Neural progenitor cell (in vitro differentiated cells): Measurements from ENCODE around the gene SUGCT. TPM values are rescaled to one million over a fixed set of nuclear protein-coding genes. Genes with fewer than 3 reads are reported as not detected.

Experiments used
- DNase-seq: peaks from one replicate; pipeline ENCODE4 v3.0.0-alpha.2; 2016; ENCODE audit warnings: low spot score
- H2AFZ ChIP-seq: fragments of 200-600 bp; sonication (generic); replicated peaks from 2 replicates; pipeline ENCODE4 v1.6.1; 2016; ENCODE audit warnings: antibody characterized with exemption
- H3F3A ChIP-seq: fragments of 200-600 bp; sonication (generic); 2 replicates; pipeline ENCODE4 v1.6.1; 2016; ENCODE audit warnings: antibody characterized with exemption, low read depth
- H3K27ac ChIP-seq: fragments of 200-600 bp; sonication (generic); 2 replicates; pipeline ENCODE4 v1.5.1; 2016; ENCODE audit warnings: mild to moderate bottlenecking
- H3K27me3 ChIP-seq: fragments of 200-600 bp; sonication (generic); 2 replicates; pipeline ENCODE4 v1.6.1; 2016; ENCODE audit warnings: mild to moderate bottlenecking, moderate library complexity
- H3K36me3 ChIP-seq: fragments of 200-600 bp; sonication (generic); 2 replicates; pipeline ENCODE4 v1.5.1; 2016
- H3K4me1 ChIP-seq: fragments of 200-600 bp; sonication (generic); 2 replicates; pipeline ENCODE4 v1.6.1; 2016; ENCODE audit warnings: mixed run types
- H3K4me2 ChIP-seq: fragments of 200-600 bp; sonication (generic); 2 replicates; pipeline ENCODE4 v1.6.1; 2016
- H3K4me3 ChIP-seq: fragments of 200-600 bp; sonication (generic); 2 replicates; pipeline ENCODE4 v1.5.1; 2016
- H3K79me2 ChIP-seq: fragments of 200-600 bp; sonication (generic); 2 replicates; pipeline ENCODE4 v1.6.1; 2016; ENCODE audit warnings: low read depth
- H3K9ac ChIP-seq: fragments of 200-600 bp; sonication (generic); 2 replicates; pipeline ENCODE4 v1.6.1; 2016
- H3K9me3 ChIP-seq: fragments of 200-600 bp; sonication (generic); 2 replicates; pipeline ENCODE4 v1.5.1; 2016; ENCODE audit warnings: low read depth
- H4K20me1 ChIP-seq: fragments of 200-600 bp; sonication (generic); 2 replicates; pipeline ENCODE4 v1.6.1; 2016; ENCODE audit warnings: low read depth
- H3K27ac Mint-ChIP-seq: 3 replicates; pipeline ENCODE4 v1.8.0; 2021; ENCODE audit warnings: mixed read lengths
- H3K27me3 Mint-ChIP-seq: 2 replicates; pipeline ENCODE4 v1.8.0; 2022; ENCODE audit warnings: low read depth, mild to moderate bottlenecking, inconsistent platforms, moderate library complexity, mixed read lengths; ENCODE audit not compliant: insufficient read depth
- H3K36me3 Mint-ChIP-seq: 3 replicates; pipeline ENCODE4 v1.8.0; 2021; ENCODE audit warnings: mixed read lengths
- H3K4me1 Mint-ChIP-seq: 3 replicates; pipeline ENCODE4 v1.8.0; 2021; ENCODE audit warnings: mixed read lengths
- H3K4me3 Mint-ChIP-seq: 3 replicates; pipeline ENCODE4 v1.8.0; 2021; ENCODE audit warnings: mild to moderate bottlenecking, moderate library complexity, mixed read lengths
- H3K9me3 Mint-ChIP-seq: 3 replicates; pipeline ENCODE4 v1.8.0; 2020; ENCODE audit warnings: mixed read lengths
- CTCF ChIP-seq: fragments of 200-600 bp; sonication (generic); IDR thresholded peaks from 2 replicates; pipeline ENCODE4 v1.5.1; 2017; ENCODE audit warnings: antibody characterized with exemption, mild to moderate bottlenecking
- EZH2 ChIP-seq: fragments of 200-600 bp; sonication (generic); IDR thresholded peaks from 2 replicates; pipeline ENCODE4 v1.6.1; 2017; ENCODE audit warnings: antibody characterized with exemption, mild to moderate bottlenecking, moderate library complexity
- EZH2phosphoT487 ChIP-seq: fragments of 200-600 bp; sonication (generic); IDR thresholded peaks from 2 replicates; pipeline ENCODE4 v1.6.1; 2017; ENCODE audit warnings: antibody characterized with exemption
- total RNA-seq: library from RNA; depleted of rRNA; stranded (reverse); fragments of >200 nt; gene quantifications from 2 replicates; pipeline ENCODE4 v1.2.3, GENCODE V29; 2015; ENCODE audit warnings: low replicate concordance

Gene SUGCT
- total RNA-seq, 1 donor from 2014 or later: 10.1 TPM

DNA sequence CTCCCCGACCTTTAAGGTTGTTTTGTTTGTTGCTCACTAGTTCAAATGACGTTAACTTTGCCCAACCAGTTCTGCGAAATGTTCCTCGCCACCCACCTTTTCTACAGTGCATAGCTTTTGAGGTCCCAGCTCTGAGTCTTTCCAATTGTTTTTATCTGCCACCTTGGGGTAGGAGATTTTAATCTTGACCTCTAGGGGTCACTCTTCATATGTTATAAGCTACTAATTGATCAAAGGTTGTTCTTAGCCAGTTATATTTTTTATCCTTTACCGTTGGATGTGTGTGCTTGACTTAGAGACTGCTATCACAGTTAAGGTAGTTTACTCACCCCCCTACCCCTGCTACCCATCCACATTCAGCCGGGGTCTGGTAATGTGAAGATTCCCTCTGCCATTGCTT, 372.4 kb downstream of the SUGCT start:
- H3K27me3 ChIP-seq: no peaks in the 10 kb centered on the region
- no peaks in the 10 kb centered on the region for H3K27me3 Mint-ChIP-seq
- no peaks in the 10 kb centered on the region for H4K20me1 ChIP-seq
- H3K36me3 ChIP-seq: peaks cover 7% of the 10 kb centered on the region
- no peak overlapping the region for H3K4me3 Mint-ChIP-seq
- peaks cover 10% of the 10 kb centered on the region for H3K9me3 ChIP-seq
- H2AFZ ChIP-seq: no peak overlapping the region
- TF ChIP-seq EZH2 (no peak), CTCF (peak; percentile 38), EZH2phosphoT487 (no peak)
- no peak overlapping the region for H3K4me2 ChIP-seq
- no peak for DNase-seq
- no peak overlapping the region for H3K9ac ChIP-seq
- peaks cover 16% of the 10 kb centered on the region for H3K9me3 Mint-ChIP-seq
- no peaks in the 10 kb centered on the region for H3K79me2 ChIP-seq
- peaks cover 11% of the 10 kb centered on the region for H3K4me1 Mint-ChIP-seq
- H3K4me3 ChIP-seq: no peak overlapping the region
- peaks cover 22% of the 10 kb centered on the region for H3K4me1 ChIP-seq
- peaks cover 11% of the 10 kb centered on the region for H3F3A ChIP-seq
- no peak overlapping the region for H3K27ac ChIP-seq
- no peaks in the 10 kb centered on the region for H3K36me3 Mint-ChIP-seq
- no peak overlapping the region for H3K27ac Mint-ChIP-seq

DNA sequence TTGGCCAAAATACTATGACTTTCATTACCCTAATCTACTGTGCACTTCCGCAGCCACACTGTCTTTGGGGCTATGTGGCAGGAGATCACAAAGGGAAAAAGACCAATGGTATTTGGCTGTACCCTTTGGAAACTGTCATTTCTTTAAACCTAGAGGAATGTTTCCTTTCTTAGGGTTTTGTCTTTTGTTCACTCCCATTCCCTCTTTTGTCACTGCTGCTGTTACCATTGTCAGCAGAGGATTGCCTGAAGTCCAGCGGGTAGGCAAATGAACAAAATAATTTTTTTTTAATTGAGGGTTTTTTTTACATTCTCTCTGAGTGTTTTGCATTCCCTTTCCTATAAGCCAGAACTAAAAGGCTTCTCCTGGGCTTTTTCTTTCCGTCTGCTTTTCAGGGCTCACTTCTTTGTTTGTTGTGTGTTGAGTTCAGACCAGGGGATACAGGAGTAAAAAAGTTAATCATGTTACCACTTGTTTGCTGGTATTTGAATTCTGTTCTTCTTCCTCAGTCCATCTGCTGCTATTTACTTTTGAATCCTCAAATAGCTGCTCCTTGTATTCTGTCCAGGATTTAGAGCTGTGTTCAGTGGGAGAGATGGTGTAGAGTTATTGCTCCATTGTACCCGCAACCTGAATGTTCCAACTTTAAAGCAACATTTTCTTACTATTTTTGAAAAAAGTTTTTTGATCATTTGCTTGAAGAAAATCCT, 374.6 kb downstream of the SUGCT start:
- H3K4me1 ChIP-seq: peaks cover 22% of the 10 kb centered on the region
- peaks cover 10% of the 10 kb centered on the region for H3K9me3 ChIP-seq
- Mint-ChIP-seq H3K27ac (peak overlapping the region; percentile 50), H3K36me3 (no peaks in the 10 kb centered on the region), H3K9me3 (peaks cover 16% of the 10 kb centered on the region), H3K4me1 (peaks cover 11% of the 10 kb centered on the region), H3K4me3 (no peak overlapping the region), H3K27me3 (no peaks in the 10 kb centered on the region)
- peak overlapping the region; percentile 11 for H3K4me3 ChIP-seq
- peak overlapping the region; percentile 70 for H3K4me2 ChIP-seq
- H3K9ac ChIP-seq: no peak overlapping the region
- H3K27me3 ChIP-seq: no peaks in the 10 kb centered on the region
- peak overlapping the region; percentile 92 for H3K27ac ChIP-seq
- peaks cover 7% of the 10 kb centered on the region for H3K36me3 ChIP-seq
- TF ChIP-seq CTCF (no peak), EZH2phosphoT487 (no peak), EZH2 (no peak)
- peak overlapping the region; percentile 44 for H2AFZ ChIP-seq
- H3F3A ChIP-seq: peaks cover 11% of the 10 kb centered on the region
- H4K20me1 ChIP-seq: no peaks in the 10 kb centered on the region
- DNase-seq: peak; percentile 74
- no peaks in the 10 kb centered on the region for H3K79me2 ChIP-seq

GRCh38 chr7:40516376-40516775, 381.6 kb downstream of the SUGCT start:
- Histone ChIP-seq H3K4me3 (no peak overlapping the region), H3K4me1 (no peaks in the 10 kb centered on the region), H3K27me3 (no peaks in the 10 kb centered on the region), H3K4me2 (no peak overlapping the region), H3K9me3 (no peaks in the 10 kb centered on the region), H3K27ac (no peak overlapping the region), H4K20me1 (no peaks in the 10 kb centered on the region), H3F3A (no peaks in the 10 kb centered on the region), H3K36me3 (no peaks in the 10 kb centered on the region), H2AFZ (no peak overlapping the region), H3K79me2 (no peaks in the 10 kb centered on the region), H3K9ac (no peak overlapping the region)
- TF ChIP-seq EZH2phosphoT487 (no peak), EZH2 (no peak), CTCF (no peak)
- H3K4me3 Mint-ChIP-seq: no peak overlapping the region
- H3K27ac Mint-ChIP-seq: no peak overlapping the region
- no peaks in the 10 kb centered on the region for H3K9me3 Mint-ChIP-seq
- no peaks in the 10 kb centered on the region for H3K4me1 Mint-ChIP-seq
- DNase-seq: no peak
- peaks cover 2% of the 10 kb centered on the region for H3K27me3 Mint-ChIP-seq
- no peaks in the 10 kb centered on the region for H3K36me3 Mint-ChIP-seq
